K562 (cell line): Measurements from ENCODE around the gene HDC. TPM values are rescaled to one million over a fixed set of nuclear protein-coding genes. Genes with fewer than 3 reads are reported as not detected.

Experiments
- ATAC-seq: fragments of 200-7000 bp; cut with Tn5 transposase; 3 replicates; pipeline ENCODE4 v1.9.1; 2020; ENCODE audit warnings: moderate library complexity
- BruUV-seq: library from RNA; stranded (reverse); fragments of 400-500 nt; replicated peaks from 2 replicates; lab custom pipeline; 2021; lab: Mats Ljungman, UMichigan
- CTCF ChIA-PET: fragments of 300-600 bp; formaldehyde crosslinking; extraction: SDS; loops from one replicate; lab custom pipeline; 2021; ENCODE audit warnings: low intra/inter-chr PET ratio; lab: Yijun Ruan, JAX
- POLR2A ChIA-PET: fragments of 300-600, 350-650 bp; sonication (Branson Sonifier 250); formaldehyde crosslinking; extraction: SDS; loops from one replicate; lab custom pipeline; 2021; ENCODE audit warnings: antibody characterized with exemption, inconsistent platforms; lab: Yijun Ruan, JAX
- DNase-seq, 4 experiments: peaks; one replicate each; pipeline versions ENCODE4 v3.0.0 to v3.0.0-alpha.2; 2011 to 2018; ENCODE audit warnings: low spot score in 3 of 4, mixed read lengths in 3 of 4; ENCODE audit errors: extremely low read depth in 1 of 4
- FAIRE-seq: peaks from 2 replicates; lab custom pipeline; 2011; peaks lifted over from hg19 to GRCh38; lab: Jason Lieb, UNC
- H2AFZ ChIP-seq: 2 replicates; pipeline ENCODE4 v1.6.0; 2011; ENCODE audit warnings: low read depth, low read length, control low read depth, inconsistent platforms
- H3K27ac ChIP-seq: fragments of 200-600 bp; 3 replicates; pipeline ENCODE4 v1.8.0; 2011; ENCODE audit warnings: low read depth, mild to moderate bottlenecking, control low read depth, inconsistent platforms, low read length, moderate library complexity, mixed read lengths; ENCODE audit errors: extremely low read depth
- H3K27me3 ChIP-seq, 2 experiments: fragments of 300-600 bp in 1 of 2; 2 replicates in 1 of 2; 3 replicates in 1 of 2; pipeline versions ENCODE4 v1.6.0 to v1.8.0; 2011; ENCODE audit warnings: inconsistent platforms in 2 of 2, low read length in 2 of 2, mild to moderate bottlenecking in 1 of 2, mixed read lengths in 1 of 2, moderate library complexity in 1 of 2; ENCODE audit not compliant: control insufficient read depth in 2 of 2, insufficient read depth in 2 of 2
- H3K36me3 ChIP-seq: fragments of 300-600 bp; 3 replicates; pipeline ENCODE4 v1.8.0; 2011; ENCODE audit warnings: mild to moderate bottlenecking, low read length, inconsistent platforms; ENCODE audit not compliant: control insufficient read depth, insufficient read depth
- H3K4me1 ChIP-seq, 2 experiments: fragments of 200-600 bp in 1 of 2; replicated peaks in 1 of 2; 2 replicates in 1 of 2; 3 replicates in 1 of 2; pipeline versions ENCODE4 v1.5.1 to v1.8.0; 2011; ENCODE audit warnings: inconsistent platforms in 2 of 2, low read length in 2 of 2, mild to moderate bottlenecking in 1 of 2, mixed read lengths in 1 of 2, moderate library complexity in 1 of 2; ENCODE audit not compliant: control insufficient read depth in 2 of 2, insufficient read depth in 2 of 2
- H3K4me2 ChIP-seq: 2 replicates; pipeline ENCODE4 v1.6.1; 2011; ENCODE audit warnings: low read length, control low read depth, inconsistent platforms, mixed read lengths; ENCODE audit not compliant: insufficient read depth
- H3K4me3 ChIP-seq: fragments of 200-600 bp; sonication (generic), shearing (Covaris generic); 2 replicates; pipeline ENCODE4 v1.5.1; 2016; ENCODE audit warnings: control low read depth, inconsistent platforms
- H3K79me2 ChIP-seq: fragments of 200-600 bp; 3 replicates; pipeline ENCODE4 v1.8.0; 2011; ENCODE audit warnings: low read length, inconsistent platforms; ENCODE audit not compliant: control insufficient read depth, insufficient read depth
- H3K9ac ChIP-seq, 2 experiments: 2 replicates each; pipeline versions ENCODE4 v1.6.0 to v1.6.1; 2011; ENCODE audit warnings: low read depth in 2 of 2, low read length in 2 of 2, control low read depth in 1 of 2, inconsistent platforms in 1 of 2, mild to moderate bottlenecking in 1 of 2, mixed read lengths in 1 of 2; ENCODE audit not compliant: insufficient read depth in 1 of 2
- H3K9me1 ChIP-seq: one replicate; pipeline ENCODE4 v1.6.0; 2011; ENCODE audit warnings: inconsistent platforms, mild to moderate bottlenecking, low read length, moderate library complexity; ENCODE audit not compliant: control insufficient read depth, insufficient read depth
- H3K9me3 ChIP-seq: replicated peaks from 2 replicates; pipeline ENCODE4 v1.5.1; 2011; ENCODE audit warnings: low read depth, low read length, inconsistent platforms; ENCODE audit not compliant: control insufficient read depth, insufficient read depth
- H4K20me1 ChIP-seq: replicated peaks from 2 replicates; pipeline ENCODE4 v1.6.1; 2011; ENCODE audit warnings: low read length, inconsistent platforms, mixed read lengths; ENCODE audit not compliant: control insufficient read depth, insufficient read depth
- CC2D1A ChIP-seq: fragments of 450-650 bp; IDR thresholded peaks from 2 replicates; pipeline ENCODE4 v1.6.1; 2017; ENCODE audit warnings: mild to moderate bottlenecking
- GABPB2 ChIP-seq: fragments of 250-450 bp; sonication (Bioruptor Pico); conservative IDR thresholded peaks from 2 replicates; pipeline ENCODE4 v1.5.1; 2021; ENCODE audit warnings: mild to moderate bottlenecking
- HDAC8 ChIP-seq: fragments of 450-650 bp; IDR thresholded peaks from 2 replicates; pipeline ENCODE4 v1.6.1; 2016; ENCODE audit warnings: mild to moderate bottlenecking, missing genetic modification characterization, moderate library complexity, missing compliant biosample characterization
- NCOR1 ChIP-seq: fragments of 450-650 bp; IDR thresholded peaks from 2 replicates; pipeline ENCODE4 v1.6.1; 2016; ENCODE audit warnings: mild to moderate bottlenecking, moderate library complexity
- PML ChIP-seq: IDR thresholded peaks from 2 replicates; pipeline ENCODE4 v1.6.1; 2012; ENCODE audit warnings: low read length, inconsistent platforms
- SIX5 ChIP-seq, 2 experiments: IDR thresholded peaks; 2 replicates each; pipeline ENCODE4 v1.6.1; 2011; ENCODE audit warnings: low read length in 2 of 2, borderline replicate concordance in 1 of 2, low read depth in 1 of 2, mild to moderate bottlenecking in 1 of 2, moderate library complexity in 1 of 2; ENCODE audit not compliant: insufficient read depth in 1 of 2
- TCF7 ChIP-seq: sonication (generic); IDR thresholded peaks from 2 replicates; pipeline ENCODE4 v1.6.1; 2016; ENCODE audit warnings: antibody characterized with exemption, borderline replicate concordance
- ZKSCAN3 ChIP-seq: fragments of 250-450 bp; sonication (Bioruptor Pico); IDR thresholded peaks from 2 replicates; pipeline ENCODE4 v1.4.0; 2020
- ZNF184 ChIP-seq: sonication (generic); formaldehyde crosslinking; IDR thresholded peaks from 2 replicates; pipeline ENCODE4 v1.5.0; 2020; ENCODE audit warnings: missing genetic modification reagents
- ZNF586 ChIP-seq: fragments of 450-650 bp; formaldehyde crosslinking; conservative IDR thresholded peaks from 2 replicates; pipeline ENCODE4 v1.4.0; 2020; ENCODE audit warnings: mild to moderate bottlenecking, moderate library complexity
- ZNF695 ChIP-seq: fragments of 450-650 bp; formaldehyde crosslinking; IDR thresholded peaks from 2 replicates; pipeline ENCODE4 v1.4.0; 2020; ENCODE audit warnings: mild to moderate bottlenecking, moderate library complexity
- WGBS: fragments of 100-300 bp; shearing (Covaris generic); methylation state at CpG from one replicate; pipeline ENCODE4 v1.1.6; 2016; ENCODE audit warnings: low coverage, mixed read lengths; ENCODE audit not compliant: insufficient coverage; ENCODE audit errors: missing lambda C conversion rate; 5-methylcytosine and 5-hydroxymethylcytosine counted together
- in situ Hi-C: fragments of 300-500 bp; cut with MboI; formaldehyde crosslinking; loops from 4 replicates; pipeline ENCODE4 v1.15.0; 2018; ENCODE audit warnings: inconsistent platforms, mixed read lengths
- intact Hi-C: fragments of 100-400 bp; cut with micrococcal nuclease; formaldehyde crosslinking; loops from 2 replicates; pipeline ENCODE4 v1.14.2; 2022
- polyA plus RNA-seq, 8 experiments: library from polyadenylated mRNA; depleted of rRNA in 4 of 8; stranded (reverse) in 5 of 8; unstranded in 3 of 8; fragments of >200 nt; fragmentation: Nextera tagmentation in 2 of 8; fragmentation: Illumina TruSeq in 1 of 8; extraction: Ambion mirVana in 2 of 8; extraction: Trizol in 1 of 8; gene quantifications; 2 replicates each; pipeline versions ENCODE4 v1.2.1 to v1.2.3, GENCODE V29; 2011 to 2014; ENCODE audit warnings: inconsistent platforms in 1 of 8, missing spikeins in 1 of 8
- total RNA-seq, 7 experiments: library from RNA; depleted of rRNA in 6 of 7; stranded (reverse); fragments of >200 nt in 6 of 7; fragmentation: Illumina TruSeq in 2 of 7; extraction: Trizol in 2 of 7; gene quantifications; 2 replicates each; pipeline versions ENCODE4 v1.2.1 to v1.2.3, GENCODE V29; 2011 to 2021; ENCODE audit warnings: low replicate concordance in 1 of 7
- TF ChIP-seq, protein P1 (sequence below): fragments of 250-450 bp; sonication (Bioruptor Pico); IDR thresholded peaks from 2 replicates; pipeline ENCODE4 v1.6.1; 2021; ENCODE audit warnings: mild to moderate bottlenecking
- TF ChIP-seq, protein P2 (sequence below): sonication (generic); formaldehyde crosslinking; IDR thresholded peaks from 2 replicates; pipeline ENCODE4 v1.8.0; 2022; ENCODE audit warnings: mild to moderate bottlenecking, missing genetic modification reagents
- TF ChIP-seq, protein P3 (sequence below): sonication (generic); formaldehyde crosslinking; IDR thresholded peaks from 2 replicates; pipeline ENCODE4 v1.8.0; 2023; ENCODE audit warnings: mild to moderate bottlenecking, missing genetic modification reagents

The HDC gene
- total and polyA plus RNA-seq, 9 of the 15 experiments (the other 6 are each of a cell fraction or from before 2014, with no cell fraction given), result 0.26 to 5.3 (median 0.99) TPM

DNA sequence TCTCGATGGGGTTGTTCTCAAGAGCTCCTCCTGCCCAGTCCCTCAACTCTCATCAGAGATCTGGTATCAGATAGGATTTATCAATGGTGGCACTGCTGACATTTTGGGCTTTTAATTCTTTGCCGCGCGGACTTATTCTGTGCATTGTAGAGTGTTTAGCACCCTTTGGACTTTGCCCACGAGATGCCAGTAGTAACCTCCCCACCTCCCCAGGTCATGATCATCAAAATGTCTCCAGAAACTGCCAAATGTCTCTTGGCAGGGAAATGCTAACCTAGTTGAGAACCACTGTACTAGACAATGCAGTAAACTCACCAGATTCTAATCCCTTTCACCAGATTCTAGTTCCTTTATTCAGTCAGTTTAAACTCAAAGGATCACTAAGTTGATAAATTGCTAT lies 59.5 kb downstream of the HDC start:
- Histone ChIP-seq H4K20me1 (no peaks in the 10 kb centered on the region), H3K9ac (no peak overlapping the region), H3K27ac (no peak overlapping the region), H3K9me1 (no peaks in the 10 kb centered on the region), H3K4me1 (no peaks in the 10 kb centered on the region; a peak in 1 of 5 replicates), H3K9me3 (no peaks in the 10 kb centered on the region), H3K79me2 (no peaks in the 10 kb centered on the region), H2AFZ (no peak overlapping the region), H3K27me3 (no peaks in the 10 kb centered on the region), H3K4me2 (no peak overlapping the region), H3K36me3 (peaks cover 57% of the 10 kb centered on the region), H3K4me3 (no peak overlapping the region)
- ATAC-seq (no peak), FAIRE-seq (no peak), DNase-seq (no peak)
- WGBS, result 81% methylated on average over 5 of the region's 5 CpGs
- CTCF ChIA-PET, result no interaction called here
- POLR2A ChIA-PET, result interaction anchor here (0.8 kb wide), 1 partner anchor 143 kb away, joined by 3 read pairs; no protein-coding TSS in a partner anchor
- no TSS peak for BruUV-seq
- in situ Hi-C loops (no loop called here), intact Hi-C loops (no loop called here)
- TF ChIP-seq TCF7 (no peak), ZNF695 (no peak), ZNF586 (CRISPR knock-in tag) (no peak), HDAC8 (tag) (no peak), GABPB2 (CRISPR knock-in tag) (no peak), NCOR1 (no peak), CC2D1A (no peak), SIX5 (IDR thresholded peaks at IDR 0.05; ENCODE audit: borderline replicate concordance in 1 of 2, insufficient read depth in 1 of 2, low read depth in 1 of 2, low read length in 2 of 2) (no peak), PML (no peak), ZNF184 (CRISPR knock-in tag) (no peak), ZKSCAN3 (CRISPR knock-in tag) (no peak)
- TF ChIP-seq, protein P1, sequence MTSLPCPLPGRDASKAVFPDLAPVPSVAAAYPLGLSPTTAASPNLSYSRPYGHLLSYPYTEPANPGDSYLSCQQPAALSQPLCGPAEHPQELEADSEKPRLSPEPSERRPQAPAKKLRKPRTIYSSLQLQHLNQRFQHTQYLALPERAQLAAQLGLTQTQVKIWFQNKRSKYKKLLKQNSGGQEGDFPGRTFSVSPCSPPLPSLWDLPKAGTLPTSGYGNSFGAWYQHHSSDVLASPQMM (CRISPR knock-in tag), result no peak
- TF ChIP-seq, protein P2, sequence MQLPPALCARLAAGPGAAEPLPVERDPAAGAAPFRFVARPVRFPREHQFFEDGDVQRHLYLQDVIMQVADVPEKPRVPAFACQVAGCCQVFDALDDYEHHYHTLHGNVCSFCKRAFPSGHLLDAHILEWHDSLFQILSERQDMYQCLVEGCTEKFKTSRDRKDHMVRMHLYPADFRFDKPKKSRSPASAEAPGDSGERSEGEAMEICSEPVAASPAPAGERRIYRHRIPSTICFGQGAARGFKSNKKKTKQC (CRISPR knock-in tag), result no peak
- TF ChIP-seq, protein P3, sequence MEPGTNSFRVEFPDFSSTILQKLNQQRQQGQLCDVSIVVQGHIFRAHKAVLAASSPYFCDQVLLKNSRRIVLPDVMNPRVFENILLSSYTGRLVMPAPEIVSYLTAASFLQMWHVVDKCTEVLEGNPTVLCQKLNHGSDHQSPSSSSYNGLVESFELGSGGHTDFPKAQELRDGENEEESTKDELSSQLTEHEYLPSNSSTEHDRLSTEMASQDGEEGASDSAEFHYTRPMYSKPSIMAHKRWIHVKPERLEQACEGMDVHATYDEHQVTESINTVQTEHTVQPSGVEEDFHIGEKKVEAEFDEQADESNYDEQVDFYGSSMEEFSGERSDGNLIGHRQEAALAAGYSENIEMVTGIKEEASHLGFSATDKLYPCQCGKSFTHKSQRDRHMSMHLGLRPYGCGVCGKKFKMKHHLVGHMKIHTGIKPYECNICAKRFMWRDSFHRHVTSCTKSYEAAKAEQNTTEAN (CRISPR knock-in tag), result no peak
